HG03095 (cell line): ENCODE data around the gene MAVS.
"Not testable (repeated sequence)": the region's sequence is repeated elsewhere in the genome, so short reads cannot be mapped to it uniquely, and the experiment has no call there.

Experiments used
- ATAC-seq: cut with Tn5 transposase; IDR thresholded peaks from one replicate; pipeline ENCODE4 v1.9.1; 2021; ENCODE audit warnings: moderate library complexity; ENCODE audit not compliant: unreplicated experiment

Gene MAVS

DNA sequence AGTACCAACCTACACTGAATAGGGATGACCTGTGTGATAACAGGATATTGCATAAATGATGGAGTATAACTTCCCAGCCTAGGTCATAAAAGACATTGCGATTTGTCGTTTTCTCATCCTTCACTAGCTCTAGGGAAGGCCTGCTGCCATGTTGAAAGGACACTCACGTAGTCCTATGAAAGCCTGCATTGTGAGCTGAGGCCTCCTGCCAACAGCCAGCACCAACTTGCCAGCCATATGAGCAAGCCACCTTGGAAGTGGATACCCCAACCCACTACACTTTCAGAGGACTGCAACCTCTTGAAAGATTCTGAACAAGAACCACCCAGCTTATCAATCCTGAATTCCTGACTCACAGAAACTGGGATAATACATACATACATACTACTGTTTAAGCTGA is 39.1 kb downstream of the MAVS start:
- no peak for ATAC-seq

DNA sequence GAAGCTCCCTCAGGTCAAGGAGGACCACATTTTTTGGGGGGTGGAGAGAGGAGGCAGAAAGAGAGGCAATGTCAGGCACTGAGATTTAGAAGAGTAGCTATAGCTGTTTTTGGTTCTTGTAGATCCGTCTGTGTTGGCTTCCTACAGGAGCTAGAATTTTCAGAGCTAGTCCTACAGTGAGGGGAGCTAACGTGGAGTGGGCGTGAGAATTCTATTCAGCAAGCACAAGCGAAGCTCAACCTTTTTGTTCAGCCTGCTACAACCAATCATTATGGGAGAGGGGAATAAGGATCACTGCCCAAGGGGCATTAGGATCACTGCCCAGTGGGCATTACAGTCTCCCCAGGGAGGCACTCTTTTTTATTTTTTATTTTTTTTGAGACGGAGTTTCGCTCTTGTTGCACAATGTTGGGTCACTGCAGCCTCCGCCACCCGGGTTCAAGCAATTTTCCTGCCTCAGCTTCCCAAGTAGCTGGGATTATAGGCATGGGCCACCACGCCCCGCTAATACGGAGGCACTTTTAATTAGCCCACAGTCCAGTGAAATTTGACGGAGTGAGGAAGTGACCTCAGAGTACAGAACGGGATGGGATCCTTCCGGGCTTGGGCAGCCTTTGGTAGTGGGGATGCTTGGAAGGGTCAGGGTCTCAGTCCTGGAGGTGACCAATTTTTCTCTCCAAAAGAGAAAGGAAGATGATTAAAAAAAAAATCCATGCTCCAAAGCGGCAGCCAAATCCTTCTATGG is 41.4 kb downstream of the MAVS start:
- ATAC-seq = no peak

DNA sequence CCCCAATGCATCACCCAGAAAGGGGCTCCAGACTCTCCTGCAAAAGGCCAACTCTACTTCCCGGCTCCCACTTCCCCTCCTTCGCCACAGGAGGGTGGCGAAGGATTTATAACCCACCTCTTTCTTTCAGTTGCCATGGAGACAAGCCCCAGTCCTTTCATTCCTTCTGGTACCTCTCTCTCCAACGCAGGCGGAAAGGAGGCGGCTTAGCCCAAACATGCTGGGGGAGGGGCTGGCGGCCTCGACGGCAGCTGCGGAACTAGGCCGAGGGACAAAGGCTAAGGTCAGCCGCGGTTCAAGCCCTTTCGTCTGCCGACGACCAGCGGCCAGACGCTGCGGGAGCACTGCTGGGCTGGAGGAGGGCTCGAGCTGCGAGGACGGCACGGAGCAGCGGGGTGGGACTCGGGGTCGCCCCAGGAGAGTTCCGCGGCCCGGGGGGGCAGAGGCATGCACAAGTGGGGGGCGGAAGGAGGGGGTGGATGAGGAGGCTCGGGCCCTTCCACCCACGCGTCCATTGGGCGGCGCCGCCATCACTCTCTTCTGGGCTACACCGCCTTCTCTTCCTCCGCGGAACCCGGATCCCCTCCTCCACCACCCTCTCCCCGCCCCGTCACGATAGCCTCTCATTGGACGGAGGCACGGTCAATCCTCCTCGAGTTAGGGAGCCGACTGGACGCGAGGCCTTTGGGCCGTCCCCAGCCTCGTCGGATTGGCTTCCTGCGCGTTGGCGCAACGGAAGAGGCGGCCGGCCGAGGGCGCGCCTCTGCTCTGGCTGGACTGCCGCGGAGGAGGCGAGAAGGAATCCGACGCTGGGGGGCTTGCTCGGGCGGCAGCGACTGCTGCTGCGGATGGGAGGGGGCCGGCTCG is 42.2 kb downstream of the MAVS start, which contains the start of gene PANK2:
Gene PANK2 (plus strand): TSS at position 766 of the 867 bp plus-strand sequence.
- peak; percentile 90 for ATAC-seq

DNA sequence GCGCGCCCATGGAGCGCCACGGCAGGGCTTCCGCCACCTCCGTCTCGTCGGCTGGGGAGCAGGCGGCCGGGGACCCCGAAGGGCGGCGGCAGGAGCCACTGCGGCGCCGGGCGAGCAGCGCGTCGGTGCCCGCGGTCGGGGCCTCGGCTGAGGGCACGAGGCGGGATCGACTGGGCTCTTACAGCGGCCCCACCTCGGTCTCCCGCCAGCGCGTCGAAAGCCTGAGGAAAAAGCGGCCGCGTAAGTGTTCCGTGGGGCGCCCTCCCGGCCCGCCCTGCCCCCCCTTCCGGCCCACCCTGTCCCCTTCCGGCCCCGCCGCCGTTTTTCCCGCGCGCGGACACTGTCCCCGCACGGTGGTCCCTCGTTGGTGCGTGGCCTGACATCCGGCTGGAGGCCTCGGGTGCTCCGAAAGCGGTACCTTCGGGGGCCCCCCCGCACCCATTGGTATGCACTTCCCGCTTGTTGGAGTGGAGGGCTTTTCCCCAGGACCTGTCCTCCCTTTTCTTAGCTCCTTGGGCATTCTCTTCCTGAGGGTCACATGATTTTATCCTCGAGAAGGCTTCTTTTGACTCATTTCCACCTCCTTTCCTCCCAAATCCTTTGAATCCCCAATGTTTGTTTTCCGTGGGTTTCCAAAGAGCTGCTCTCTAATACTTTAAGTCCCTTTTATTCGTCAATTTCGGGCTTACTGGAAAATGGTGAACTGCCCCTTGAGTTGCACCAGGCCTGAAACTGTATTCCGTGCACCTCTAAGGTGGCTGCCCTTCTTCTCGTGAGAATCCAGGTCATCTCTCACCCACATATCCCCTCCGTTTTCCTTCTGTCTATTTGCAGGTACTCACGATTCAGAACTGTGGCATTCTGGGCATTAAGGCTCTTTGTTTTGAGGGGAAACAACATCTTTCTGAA is 43.1 kb downstream of the MAVS start:
- ATAC-seq = peak; percentile 16

DNA sequence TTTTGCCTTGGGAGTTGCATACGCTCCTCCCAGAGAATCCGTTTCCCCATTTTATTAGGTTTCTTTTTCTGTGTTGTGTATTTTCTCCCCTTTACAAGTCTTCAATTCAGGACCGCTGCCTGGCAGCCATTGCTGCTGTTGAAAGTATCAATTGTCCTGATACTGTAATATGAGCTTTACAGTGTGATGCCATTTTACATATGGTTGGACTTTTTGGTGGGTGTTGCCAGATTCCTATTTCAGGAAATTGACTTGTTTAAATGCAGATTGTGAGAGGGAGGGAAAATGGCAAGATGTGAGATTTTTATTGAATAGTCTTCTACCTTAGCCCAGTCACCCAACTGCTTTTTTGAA is 43.7 kb downstream of the MAVS start:
- no peak for ATAC-seq

DNA sequence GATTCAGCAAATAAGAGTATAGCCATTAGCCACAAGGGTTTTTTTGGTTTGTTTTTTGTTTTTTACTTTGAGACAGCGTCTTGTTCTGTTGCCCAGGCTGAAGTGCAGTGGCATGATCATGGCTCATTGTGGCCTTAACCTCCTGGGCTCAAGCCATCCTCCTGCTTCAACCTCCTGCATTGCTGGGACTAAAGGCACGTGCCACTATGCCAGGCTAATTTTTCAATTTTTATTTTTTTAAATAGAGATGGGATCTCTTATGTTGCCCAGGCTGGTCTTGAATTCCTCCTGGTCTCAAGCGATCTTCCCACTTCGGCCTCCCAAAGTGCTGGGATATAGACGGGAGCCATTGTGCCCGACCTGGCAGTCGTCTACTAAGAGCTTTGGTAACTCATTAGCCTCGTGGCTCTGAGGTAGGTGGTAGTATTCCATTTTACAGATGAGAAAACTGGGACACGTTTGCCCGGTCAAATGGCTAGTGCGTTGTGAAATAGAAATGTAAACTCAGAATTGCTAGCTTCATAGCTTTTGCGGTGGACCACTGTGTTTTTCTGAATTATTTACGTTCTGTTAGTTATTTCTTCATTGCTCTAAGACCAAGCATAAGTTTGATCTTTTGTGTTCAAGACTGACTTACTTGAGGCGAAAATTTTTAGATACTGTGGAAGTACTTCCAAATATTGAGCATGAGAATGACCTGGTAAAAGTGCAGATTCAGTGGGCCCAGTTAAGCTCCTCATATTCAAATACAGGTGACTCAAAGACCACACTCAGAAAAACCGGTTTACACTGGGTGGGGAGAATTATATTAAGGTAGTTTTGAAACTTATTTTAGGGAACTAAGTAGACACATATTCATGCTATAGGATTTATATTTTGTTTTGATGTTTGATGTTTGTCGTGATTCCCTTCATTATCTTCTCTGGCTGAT is 44.6 kb downstream of the MAVS start:
- no peak for ATAC-seq

DNA sequence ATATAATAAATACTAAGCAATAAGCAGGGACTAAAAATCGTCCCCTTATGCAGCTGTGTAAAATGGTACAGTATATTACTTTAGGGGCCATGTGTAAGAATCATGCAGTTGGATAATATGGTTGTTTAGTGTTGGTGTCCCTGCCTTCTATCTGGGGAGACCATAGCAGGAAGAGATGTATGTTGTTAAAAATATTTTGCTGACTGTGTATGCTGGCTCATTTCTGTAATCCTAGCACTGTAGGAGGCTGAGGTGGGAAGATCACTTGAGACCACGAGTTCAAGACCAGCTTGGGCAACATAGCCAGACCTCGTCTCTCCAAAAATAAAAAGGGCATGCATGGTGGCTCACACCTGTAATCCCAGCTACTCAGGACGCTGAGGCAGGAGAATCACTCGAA is 48.2 kb downstream of the MAVS start:
- no peak for ATAC-seq

DNA sequence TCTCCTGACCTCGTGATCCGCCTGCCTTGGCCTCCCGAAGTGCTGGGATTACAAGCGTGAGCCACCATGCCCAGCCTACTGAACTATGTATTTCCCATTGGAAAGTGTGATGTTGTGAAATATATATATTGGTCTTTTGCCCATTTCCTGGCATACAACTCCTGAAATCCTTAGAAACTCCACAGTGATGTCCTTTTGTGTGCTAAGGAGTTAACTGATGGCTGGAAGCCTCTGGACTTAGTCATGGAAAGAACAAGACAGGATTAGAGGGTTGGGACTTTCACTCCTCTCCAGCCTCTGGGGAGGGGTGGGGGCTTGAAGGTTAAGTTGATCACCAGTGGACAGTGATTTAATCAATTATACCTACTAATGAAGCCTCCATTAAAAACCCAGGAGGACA is 49.7 kb downstream of the MAVS start:
- ATAC-seq = no peak

DNA sequence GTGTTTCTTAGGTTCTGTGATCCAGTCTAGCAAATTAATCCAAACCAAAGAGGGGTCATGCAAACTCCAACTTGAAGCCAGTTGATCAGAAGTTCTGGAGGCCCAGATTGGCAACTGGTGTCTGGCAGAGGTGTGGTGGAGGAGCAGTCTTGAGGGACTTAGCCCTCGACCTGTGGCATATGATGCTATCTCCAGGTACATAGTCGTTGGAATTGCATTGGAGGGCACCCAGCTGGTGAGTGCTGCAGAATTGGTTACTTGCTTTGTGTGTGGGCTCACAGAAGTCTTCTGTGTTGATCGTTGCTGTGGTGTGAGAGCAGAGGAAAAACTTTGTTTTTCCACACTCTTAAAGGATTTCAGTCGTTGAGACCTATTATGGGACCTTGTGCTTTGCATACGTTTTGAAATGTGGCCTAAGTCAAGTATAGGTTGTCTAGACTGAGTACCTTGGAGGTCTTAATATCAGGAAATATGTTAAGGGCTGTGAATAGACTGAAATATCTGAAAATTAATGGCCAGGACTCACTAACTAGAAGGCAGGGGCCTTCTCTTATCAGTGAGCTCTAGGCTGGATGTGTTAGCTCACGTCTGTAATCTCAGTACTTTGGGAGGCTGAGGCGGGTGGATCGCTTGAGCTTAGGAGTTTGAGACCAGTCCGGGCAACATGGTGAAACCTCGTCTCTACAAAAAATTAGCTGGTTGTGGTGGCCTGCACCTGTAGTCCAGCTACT is 50.4 kb downstream of the MAVS start:
- no peak for ATAC-seq

DNA sequence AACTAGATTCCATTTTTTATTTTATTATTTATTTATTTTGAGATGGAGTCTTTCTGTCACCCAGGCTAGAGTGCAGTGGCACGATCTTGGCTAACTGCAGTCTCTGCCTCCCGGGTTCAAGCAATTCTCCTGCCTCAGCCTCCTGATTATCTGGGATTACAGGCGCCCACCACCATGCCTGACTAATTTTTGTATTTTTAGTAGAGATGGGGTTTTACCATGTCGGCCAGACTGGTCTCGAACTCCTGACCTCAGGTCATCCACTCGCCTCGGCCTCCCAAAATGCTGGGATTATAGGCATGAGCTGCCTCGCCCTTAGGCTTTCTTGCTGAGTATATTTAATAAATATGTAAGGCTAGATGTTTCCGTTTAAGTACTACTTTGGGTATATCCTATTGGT is 51.5 kb downstream of the MAVS start:
- not testable (repeated sequence) for ATAC-seq

DNA sequence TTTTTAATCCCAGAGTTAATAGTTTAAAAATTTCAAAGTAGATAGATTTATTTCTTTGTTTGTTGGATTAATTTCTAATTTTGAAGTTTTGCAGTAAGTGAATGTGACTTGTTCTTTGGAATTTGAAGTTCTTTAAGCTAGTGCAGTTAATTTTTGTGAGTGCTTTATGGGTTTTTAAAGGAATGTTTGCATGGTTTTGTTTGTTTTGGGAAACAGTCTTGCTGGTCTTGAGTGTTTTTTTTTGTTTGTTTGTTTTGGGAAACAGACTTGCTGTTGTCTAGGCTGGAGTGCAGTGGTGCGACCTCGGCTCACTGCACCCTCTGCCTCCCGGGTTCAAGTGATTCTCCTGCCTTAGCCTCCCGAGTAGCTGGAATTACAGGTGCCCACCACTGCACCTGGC is 52.0 kb downstream of the MAVS start:
- ATAC-seq = no peak

DNA sequence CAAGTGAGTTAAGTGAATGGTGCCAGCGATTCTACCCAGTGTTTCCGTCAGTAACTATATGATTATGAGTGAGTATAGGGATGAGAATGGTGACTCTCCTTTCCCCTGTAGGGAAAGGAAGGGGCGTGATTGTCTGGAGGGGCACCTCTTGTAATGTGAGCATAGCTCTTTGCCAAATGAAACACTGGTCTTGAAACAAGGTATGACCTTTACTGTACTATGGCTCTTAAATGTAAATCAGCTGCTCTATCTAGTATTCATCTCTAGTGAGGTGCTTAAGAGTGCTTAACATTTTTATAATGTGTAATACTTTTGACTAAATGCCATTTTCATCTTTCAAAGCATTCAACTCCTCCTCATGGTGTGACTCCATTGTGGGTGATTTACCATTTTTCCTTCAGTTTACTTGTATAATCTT is 53.6 kb downstream of the MAVS start:
- no peak for ATAC-seq

DNA sequence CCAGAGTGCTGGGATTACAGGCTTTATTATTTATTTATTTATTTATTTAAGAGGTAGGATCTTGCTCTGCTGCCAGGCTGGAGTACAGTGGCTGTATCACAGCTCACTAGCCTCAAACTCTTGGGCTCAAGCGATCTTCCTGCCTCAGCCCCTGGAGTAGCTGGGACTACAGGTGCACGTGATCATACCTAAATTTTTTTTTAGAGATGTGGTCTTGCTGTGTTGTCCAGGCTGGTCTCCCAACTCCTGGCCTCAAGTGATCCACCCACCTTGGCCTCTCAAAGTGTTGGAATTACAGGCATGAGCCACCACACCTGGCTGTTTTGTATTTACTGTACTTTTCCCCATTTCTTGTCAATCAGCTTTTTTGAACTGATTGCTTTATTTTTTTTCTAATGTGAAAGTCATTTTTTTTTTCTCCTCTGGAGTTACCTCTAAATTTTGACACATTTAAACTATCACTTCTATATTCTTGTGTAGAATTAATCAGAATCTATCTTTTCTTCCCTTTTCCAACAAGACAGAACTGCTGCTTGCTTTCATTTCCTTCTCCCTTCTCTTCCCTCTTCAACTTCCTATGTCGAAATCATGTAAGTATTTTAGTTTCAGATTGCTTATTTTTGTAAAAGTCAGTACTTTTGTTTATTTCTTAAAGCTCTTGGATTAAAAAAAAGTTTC is 54.5 kb downstream of the MAVS start:
- ATAC-seq = no peak

DNA sequence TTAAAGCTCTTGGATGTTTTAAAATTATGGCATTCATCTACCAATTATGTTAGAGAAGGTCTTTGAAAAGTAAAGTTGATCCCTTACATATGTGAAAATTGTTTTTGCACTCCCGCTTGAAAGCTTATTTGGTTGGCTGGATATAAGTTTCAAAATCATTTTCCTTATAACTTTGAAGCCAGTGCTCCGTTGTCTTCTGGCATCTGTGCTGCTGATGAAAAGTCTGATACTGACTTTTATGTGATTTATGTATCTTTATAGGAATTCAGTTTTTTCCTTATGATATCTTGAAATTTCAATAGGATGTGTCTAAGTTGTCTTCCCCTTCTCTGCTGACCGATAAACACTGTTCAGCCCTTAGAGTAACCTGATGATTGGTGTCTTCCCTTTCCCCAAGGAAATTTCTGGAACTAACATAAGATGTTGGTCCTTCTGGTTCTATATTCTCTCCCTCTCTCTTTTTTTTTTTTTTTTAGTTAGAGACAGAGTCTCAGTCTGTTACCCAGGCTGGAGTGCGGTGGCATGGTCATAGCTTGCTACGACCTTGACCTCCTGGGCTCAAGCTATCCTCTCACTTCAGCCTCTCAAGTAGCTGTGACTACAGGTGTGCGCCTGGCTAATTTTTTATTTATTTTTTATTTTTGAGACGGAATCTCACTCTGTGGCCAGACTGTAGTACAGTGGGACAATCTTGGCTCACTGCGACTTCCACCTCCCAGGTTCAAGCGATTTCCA is 55.2 kb downstream of the MAVS start:
- no peak for ATAC-seq

DNA sequence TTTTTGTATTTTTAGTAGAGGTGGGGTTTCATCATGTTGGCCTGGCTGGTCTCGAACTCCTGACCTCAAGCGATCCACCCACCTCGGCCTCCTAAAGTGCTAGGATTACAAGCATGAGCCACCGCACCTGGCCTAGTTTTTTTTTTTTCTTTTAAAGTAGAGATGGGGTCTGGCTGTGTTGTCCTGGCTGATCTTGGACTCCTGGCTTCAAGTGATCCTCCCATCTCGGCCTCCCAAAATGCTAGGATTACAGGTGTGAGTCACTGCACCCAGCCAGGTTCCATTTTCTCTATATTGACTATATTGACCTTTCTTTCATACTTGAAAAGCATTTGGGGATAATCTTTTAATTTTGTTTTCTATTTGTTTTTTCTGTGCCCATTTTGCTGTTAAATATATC is 55.8 kb downstream of the MAVS start:
- ATAC-seq = no peak

DNA sequence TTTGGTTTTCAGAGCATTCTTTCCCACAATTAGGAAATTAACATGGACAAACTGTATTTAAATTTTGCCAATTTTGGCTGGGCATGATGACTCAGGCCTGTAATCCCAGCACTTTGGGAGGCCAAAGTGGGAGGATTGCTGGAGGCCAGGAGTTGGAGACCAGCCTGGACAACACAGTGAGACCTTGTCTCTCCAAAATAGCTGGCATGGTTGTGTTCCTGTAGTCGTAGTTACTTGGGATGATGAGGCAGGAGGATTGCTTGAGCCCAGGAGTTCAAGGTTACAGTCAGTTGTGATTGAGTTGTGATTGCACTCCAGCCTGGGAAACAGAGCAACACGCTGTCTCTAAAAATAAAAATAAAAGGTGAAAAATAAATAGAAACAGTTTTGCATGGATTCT is 57.6 kb downstream of the MAVS start:
- no peak for ATAC-seq

DNA sequence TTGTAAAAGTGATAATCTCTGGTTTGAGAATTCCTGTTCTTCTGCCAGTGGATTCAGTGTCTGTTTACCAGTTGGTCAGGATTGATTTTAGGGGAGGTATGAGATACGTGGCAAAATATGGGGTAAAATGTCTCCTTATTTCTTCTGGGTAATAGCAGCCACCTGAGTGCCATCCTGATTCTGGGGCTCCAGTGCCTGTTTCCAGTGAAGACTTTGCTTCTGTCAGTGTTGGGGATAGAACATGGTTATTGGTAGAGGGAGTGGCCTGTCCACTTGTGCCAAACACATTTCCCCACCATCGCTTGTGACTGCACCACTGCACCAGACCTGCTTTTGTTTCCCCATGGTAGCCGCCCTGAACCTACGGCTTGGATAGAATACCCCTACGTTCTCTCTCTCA is 58.2 kb downstream of the MAVS start:
- ATAC-seq = no peak
